Esophagus squamous epithelium (tissue), 4 donors: ENCODE measurements around the gene IGLL5.

Source experiments
- CTCF ChIP-seq, 6 experiments: fragments of 450-650 bp in 4 of 6; fragments of 200-600 bp in 2 of 6; sonication (generic) in 2 of 6; IDR thresholded peaks; one replicate each; pipeline ENCODE4 v1.5.1; 2016 to 2019; ENCODE audit warnings: antibody characterized with exemption in 6 of 6, mild to moderate bottlenecking in 4 of 6, moderate library complexity in 4 of 6
- POLR2A ChIP-seq, 4 donors: fragments of 450-650 bp; IDR thresholded peaks; one replicate each; pipeline ENCODE4 v1.6.1; 2017; ENCODE audit warnings: antibody characterized with exemption in 4 of 4, mild to moderate bottlenecking in 4 of 4, moderate library complexity in 3 of 4

DNA sequence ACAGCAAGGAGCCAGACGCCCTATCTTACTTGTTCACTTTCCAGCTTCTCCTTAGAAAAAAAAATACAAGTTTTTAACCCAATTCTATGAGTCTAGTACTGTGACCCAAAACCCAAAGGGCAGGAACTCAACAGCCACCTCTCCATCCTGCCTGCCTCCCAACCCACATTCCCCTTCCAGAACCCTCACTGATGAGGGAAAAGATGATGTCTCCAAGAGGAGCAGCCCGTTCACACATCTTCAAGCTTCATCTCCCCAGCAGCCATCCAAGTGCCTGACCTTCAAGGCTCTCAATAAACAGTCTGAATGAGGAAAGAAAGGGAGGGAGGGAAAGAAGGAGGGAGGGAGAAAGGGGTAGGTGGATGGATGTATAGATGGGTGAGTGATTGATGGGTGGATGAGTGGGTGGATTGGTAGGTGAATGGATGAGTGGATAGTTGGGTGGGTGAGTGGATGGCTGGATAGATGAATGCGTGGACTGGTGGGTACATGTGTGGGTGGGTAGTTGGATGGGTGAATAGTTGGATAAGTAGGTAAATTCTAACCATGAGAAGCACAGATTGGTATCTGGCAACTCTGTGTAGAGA, 50.4 kb downstream of the IGLL5 start:
- TF ChIP-seq CTCF (IDR thresholded peaks at IDR 0.05) (no peak), POLR2A (IDR thresholded peaks at IDR 0.05) (no peak)
